ENCODE results near the gene AMBN. TPM values are rescaled to one million over a fixed set of nuclear protein-coding genes. Genes with fewer than 3 reads are reported as not detected.

AMBN gene
- total RNA-seq, 2 donors from 2014 or later, result not detected

Other genes starting within 250 kb of the AMBN start
- not detected for gene SMR3A, start 231.5 kb upstream of the AMBN start, total RNA-seq
- gene SMR3B, start 209.1 kb upstream of the AMBN start, total RNA-seq, result not detected
- not detected for gene OPRPN, start 194.3 kb upstream of the AMBN start, total RNA-seq
- gene MUC7, start 120.1 kb upstream of the AMBN start, total RNA-seq, result not detected
- gene AMTN, start 73.7 kb upstream of the AMBN start, total RNA-seq, result not detected
- not detected for gene ENAM, start 36.5 kb downstream of the AMBN start, total RNA-seq
- 10 to 100 TPM in 1 of 2 donors, not detected in 1; 39.7 TPM for gene JCHAIN, start 74.3 kb downstream of the AMBN start, total RNA-seq
- 10 to 100 TPM; 33.8 to 49.8 TPM for gene UTP3, start 96.3 kb downstream of the AMBN start, total RNA-seq
- gene RUFY3, start 129.7 kb downstream of the AMBN start, total RNA-seq, result 10 to 100 TPM; 17.7 to 26.3 TPM
- gene GRSF1, start 247.6 kb downstream of the AMBN start, total RNA-seq, result 10 to 100 TPM; 56.7 to 71.9 TPM

Measured in natural killer cell treated with Interleukin-12 subunit alpha and Interleukin-12 subunit beta and Interleukin-15 and Interleukin-18, amount 100 ng/mL, for 72 hours (primary cell).